ENCODE measurements around the gene CEBPE.
A peak's percentile ranks its signal among the peaks of the same experiment; 100 is the strongest.

CEBPE gene

DNA sequence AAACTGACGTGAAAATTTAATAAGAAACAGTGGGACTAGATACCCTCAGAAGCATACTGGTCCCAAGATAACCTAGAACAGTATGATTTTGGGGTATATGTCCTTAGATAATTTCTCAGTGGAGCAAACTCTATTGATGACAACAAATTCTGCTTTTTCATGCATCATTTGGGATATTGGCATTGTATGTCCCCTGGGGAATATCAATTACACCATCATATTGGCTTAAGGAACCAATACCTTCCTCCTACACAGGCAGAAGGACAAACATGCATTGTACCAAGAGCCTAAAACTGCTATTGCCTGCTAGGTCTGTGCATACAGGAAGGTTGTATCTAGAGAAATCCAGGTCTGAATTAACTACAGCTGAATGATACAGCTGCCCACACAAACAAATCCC lies 44.1 kb downstream of the CEBPE start:
- no peak for DNase-seq

DNA sequence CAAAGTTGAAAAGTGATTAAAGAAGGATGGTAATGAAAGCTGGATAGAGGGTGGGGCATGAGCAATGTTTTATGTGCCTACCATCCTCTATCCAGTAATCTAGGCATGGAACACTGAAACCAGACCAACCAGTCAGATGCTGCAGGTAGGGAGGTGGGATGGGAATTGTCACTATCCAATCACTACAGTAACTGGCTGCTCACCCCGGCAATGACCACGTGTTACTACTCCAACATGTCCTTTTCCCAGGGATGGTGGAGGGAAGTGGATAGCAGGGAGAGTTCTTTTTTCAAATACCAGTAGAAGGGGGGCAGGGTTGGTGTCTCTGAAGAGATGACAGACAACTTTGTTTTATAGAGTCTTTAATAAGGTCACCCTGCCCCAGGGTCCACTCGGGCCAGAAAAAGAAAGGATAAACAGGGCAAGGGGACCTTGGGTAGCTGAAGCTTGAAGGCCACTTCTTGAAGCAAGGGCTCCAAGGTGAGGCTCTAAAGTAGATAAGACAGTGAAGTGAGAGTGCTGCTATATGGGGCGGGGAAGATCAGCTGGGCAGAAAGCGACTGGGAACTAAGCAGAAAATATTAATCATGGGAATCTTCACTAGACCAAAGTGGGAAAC lies 47.0 kb downstream of the CEBPE start:
- DNase-seq = no peak

DNA sequence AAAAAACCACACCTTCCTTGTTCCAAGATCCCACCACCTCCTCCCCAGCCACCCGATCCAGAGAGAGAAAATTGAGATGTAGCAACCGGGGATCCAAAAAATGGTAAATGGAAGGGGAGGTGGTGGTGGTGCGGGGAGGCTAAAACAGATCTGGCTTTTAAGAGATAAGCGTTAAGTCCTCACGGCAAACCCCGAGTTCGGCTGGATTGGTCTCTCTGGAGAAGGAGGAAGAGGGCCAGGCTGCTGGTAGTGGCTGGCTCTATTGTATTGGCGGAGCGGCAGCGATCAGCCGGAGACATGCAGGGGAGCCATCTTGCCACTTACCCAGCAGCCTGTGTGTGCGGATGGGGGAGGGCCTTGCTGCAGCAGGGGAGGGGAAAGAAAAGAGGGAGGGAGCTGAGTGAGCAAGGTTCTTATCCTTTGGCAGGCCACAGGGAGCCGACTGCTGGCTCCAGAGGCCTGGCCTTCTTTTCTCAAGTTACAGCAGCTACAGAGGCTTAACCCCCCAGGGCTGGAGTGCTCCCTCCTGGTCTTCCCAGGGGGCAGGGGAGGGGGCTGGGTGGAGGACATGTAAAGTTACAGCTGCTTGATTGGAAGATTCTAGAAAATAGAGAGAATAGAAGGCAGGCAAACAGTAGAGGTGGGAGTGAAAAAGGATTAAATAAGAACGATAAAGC lies 47.7 kb downstream of the CEBPE start:
- peak; percentile 94 for DNase-seq

DNA sequence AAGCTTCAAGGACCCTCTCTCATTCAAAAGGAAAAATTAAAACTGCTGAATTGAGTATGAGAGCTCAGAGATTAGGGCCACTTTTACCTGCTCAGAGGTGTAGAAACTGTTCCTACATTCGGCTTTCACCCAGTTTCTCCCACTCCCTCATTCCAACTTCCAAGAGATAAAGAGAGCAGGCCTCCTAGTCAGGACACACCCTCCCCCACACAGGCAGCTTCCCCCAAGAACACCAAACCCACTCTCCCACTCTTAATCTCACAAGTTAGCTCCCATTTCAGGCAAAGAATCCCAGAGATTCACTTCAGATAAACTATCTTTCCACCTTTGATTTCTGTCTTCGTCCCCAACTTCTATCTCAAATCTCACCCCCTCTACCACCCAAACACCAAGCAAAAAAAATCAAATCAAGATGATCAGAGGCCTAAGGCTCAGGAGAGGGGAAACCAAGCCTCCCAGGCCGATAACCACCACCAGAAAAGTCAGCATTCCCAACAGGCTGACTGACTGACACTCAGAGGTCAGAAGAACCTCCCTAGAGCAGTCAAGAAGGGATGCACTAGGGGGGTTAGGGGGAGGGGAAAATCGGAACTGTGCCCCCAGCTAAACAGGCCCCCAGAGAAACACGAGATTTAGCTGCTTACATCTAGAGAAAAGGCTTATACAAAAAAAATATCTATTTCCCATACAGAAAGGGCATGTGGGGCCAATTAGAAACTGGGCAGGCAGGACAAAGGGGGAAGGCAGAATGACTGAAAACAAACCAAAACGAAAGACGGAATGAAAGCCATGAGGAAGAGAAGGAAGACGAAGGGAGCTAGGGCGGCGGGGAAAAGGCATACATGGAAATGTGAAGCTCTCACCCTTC lies 48.6 kb downstream of the CEBPE start:
- no peak for DNase-seq

DNA sequence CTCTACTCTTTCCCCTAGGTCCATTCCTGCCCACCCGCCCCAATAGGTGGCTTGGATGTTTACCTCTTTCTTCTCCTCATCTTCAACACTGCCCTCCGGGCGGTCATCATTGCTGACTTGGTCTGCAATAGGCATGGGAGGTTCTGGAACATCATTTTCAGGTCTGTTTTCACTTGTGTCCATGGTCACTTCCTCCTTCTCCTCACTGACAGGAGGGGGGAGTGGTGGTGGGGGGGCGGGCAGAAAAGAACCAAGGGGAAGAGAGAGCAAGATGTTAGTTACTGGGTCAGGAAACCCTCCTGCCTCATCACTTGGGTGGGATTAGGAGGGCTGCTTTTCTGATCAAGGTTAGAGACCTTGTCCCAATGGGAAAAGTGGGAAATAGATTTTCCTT lies 49.6 kb downstream of the CEBPE start:
- no peak for DNase-seq

DNA sequence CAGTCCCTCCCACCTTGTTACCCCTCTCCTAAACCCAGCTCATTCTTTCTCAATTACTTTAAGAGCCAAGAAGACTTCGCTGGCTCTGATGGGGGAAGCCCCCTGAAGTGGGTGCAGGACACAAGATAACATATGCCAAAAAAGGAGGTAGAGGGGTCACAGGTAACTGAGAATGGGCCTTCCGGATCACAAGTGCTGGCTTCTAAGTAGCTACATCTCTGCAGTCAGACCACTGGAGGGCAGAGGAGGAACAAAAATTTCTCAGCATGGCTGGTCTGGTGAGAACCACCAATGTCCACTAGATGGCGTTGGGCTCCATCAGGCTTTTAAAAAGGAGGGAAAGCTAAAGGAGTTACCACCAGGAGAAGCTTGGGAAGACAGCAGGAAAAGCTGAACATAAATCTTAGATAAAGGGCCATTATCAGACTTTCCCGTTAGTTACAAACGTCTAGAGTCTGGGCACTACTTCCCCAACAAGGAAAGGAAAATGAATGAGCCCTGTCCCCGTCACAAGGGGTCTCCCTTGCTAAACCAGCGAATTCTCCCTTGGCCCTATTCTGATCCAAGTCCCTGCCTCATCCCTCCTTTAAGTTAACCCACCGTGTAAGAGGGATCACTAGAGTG lies 50.2 kb downstream of the CEBPE start:
- DNase-seq = peak; percentile 91

DNA sequence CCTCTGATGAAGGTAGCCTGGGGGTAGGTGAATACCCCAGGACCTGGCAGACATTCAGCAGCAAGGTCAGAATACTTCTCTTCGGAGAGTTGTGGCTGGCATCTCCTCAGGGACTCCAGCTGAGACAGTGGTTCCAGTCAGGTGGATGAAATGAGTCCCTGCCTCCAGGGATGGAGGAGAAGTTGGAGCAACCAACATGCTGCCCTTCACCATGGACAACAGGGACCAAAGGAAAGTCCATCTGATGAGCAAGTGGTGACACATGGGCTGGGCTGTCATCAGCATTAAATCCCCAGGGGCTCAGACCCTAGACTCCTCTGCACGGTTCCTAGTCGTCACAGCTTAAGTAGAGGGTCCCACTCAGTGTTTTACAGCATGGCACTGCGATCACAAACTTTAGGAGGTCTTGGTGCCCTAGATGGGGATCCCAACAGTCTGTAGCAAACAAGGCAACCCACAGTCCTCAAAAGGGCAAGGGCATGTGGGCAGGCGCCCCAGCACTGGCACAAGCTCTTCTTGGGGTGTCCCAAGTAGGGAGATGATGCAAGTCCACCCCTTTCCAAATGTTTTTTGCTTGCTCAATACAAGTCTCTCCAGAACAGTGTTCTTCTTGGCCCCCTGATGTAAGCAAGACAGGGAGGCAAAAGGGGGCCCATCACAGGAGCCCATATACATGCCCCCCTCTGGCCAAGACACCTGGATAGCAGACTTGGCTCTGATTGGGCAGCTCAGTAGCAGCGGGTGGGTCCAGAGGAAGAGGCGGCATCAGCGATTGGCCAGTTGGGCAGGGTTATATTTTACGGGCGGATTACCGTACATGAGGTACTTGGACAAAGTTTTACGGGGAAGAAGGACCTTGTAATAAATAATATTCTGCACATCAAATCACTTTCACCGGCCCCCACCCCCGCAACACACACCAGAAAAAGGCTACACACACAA lies 50.9 kb downstream of the CEBPE start:
- no peak for DNase-seq
